ENCODE results near the gene KLRK1. TPM values are rescaled to one million over a fixed set of nuclear protein-coding genes. Genes with fewer than 3 reads are reported as not detected.
"Not testable (repeated sequence)": the region's sequence is repeated elsewhere in the genome, so short reads cannot be mapped to it uniquely, and the experiment has no call there.

Gene KLRK1
- total RNA-seq, 1 donor from 2014 or later = not detected

GRCh38 chr12:10362828-10363657 lies 26.8 kb downstream of the KLRK1 start:
- DNase-seq (ENCODE audit: low read depth in 2 of 2) = no peak

- no peak for DNase-seq (ENCODE audit: low read depth in 2 of 2)
These were observed 27.5 kb downstream of the KLRK1 start for GRCh38 chr12:10362325-10362724.

- no peak for DNase-seq (ENCODE audit: low read depth in 2 of 2)
These were observed 28.2 kb downstream of the KLRK1 start for GRCh38 chr12:10361622-10362021.

- no peak for DNase-seq (ENCODE audit: low read depth in 2 of 2)
These were observed 28.8 kb downstream of the KLRK1 start for GRCh38 chr12:10361084-10361483.

- DNase-seq (ENCODE audit: low read depth in 2 of 2) = no peak
These were observed 30.9 kb downstream of the KLRK1 start for GRCh38 chr12:10358969-10359368.

GRCh38 chr12:10358131-10358530 lies 31.7 kb downstream of the KLRK1 start:
- DNase-seq (ENCODE audit: low read depth in 2 of 2) = no peak

- peak; percentile 57 to 75 for DNase-seq (ENCODE audit: low read depth in 2 of 2)
These were observed 35.3 kb downstream of the KLRK1 start for GRCh38 chr12:10354502-10354901.

GRCh38 chr12:10354071-10354470 lies 35.8 kb downstream of the KLRK1 start:
- DNase-seq (ENCODE audit: low read depth in 2 of 2) = no peak

- not testable (repeated sequence) for DNase-seq (ENCODE audit: low read depth in 2 of 2)
These were observed 38.4 kb downstream of the KLRK1 start for GRCh38 chr12:10351457-10351856.

GRCh38 chr12:10341892-10342509 lies 47.8 kb downstream of the KLRK1 start:
- peak in 1 of 2 donors; percentile 78 for DNase-seq (ENCODE audit: low read depth in 2 of 2)

GRCh38 chr12:10340946-10341345 lies 48.9 kb downstream of the KLRK1 start:
- DNase-seq (ENCODE audit: low read depth in 2 of 2) = peak in 1 of 2 donors; percentile 79

- peak in 1 of 2 donors; percentile 82 for DNase-seq (ENCODE audit: low read depth in 2 of 2)
These were observed 50.6 kb downstream of the KLRK1 start for GRCh38 chr12:10339053-10339840.

GRCh38 chr12:10338470-10338869 lies 51.4 kb downstream of the KLRK1 start:
- DNase-seq (ENCODE audit: low read depth in 2 of 2) = not testable (repeated sequence)

GRCh38 chr12:10336196-10336595 lies 53.6 kb downstream of the KLRK1 start:
- DNase-seq (ENCODE audit: low read depth in 2 of 2) = not testable (repeated sequence)

- peak; percentile 76 to 77 for DNase-seq (ENCODE audit: low read depth in 2 of 2)
These were observed 58.1 kb downstream of the KLRK1 start for GRCh38 chr12:10331642-10332239.

GRCh38 chr12:10328691-10329090 lies 61.1 kb downstream of the KLRK1 start:
- not testable (repeated sequence) for DNase-seq (ENCODE audit: low read depth in 2 of 2)

Other genes starting within 250 kb of the KLRK1 start
- gene OLR1, start 217.9 kb downstream of the KLRK1 start, total RNA-seq = not detected in 2 replicates
- not detected in 2 replicates for gene TMEM52B, start 211.0 kb downstream of the KLRK1 start, total RNA-seq
- gene GABARAPL1, start 177.2 kb downstream of the KLRK1 start, total RNA-seq = 72.4 and 159 TPM in 2 replicates
- under 0.01 and 0.20 TPM in 2 replicates for gene KLRD1, start 82.2 kb downstream of the KLRK1 start, total RNA-seq
- not detected in 2 replicates for gene KLRC4, start 19.7 kb upstream of the KLRK1 start, total RNA-seq
- gene KLRC3, start 30.6 kb upstream of the KLRK1 start, total RNA-seq = not detected in 2 replicates
- gene KLRC2, start 46.0 kb upstream of the KLRK1 start, total RNA-seq = not detected in 2 replicates
- gene KLRC1, start 63.3 kb upstream of the KLRK1 start, total RNA-seq = not detected in 2 replicates
- 0.60 and 7.8 TPM in 2 replicates for gene EIF2S3B, start 115.8 kb upstream of the KLRK1 start, total RNA-seq
- gene MAGOHB, start 223.6 kb upstream of the KLRK1 start, total RNA-seq = 6.1 and 13.5 TPM in 2 replicates

All from lung microvascular endothelial cell (primary cell).